A549 (cell line): ENCODE data around the gene QPRT. TPM values are rescaled to one million over a fixed set of nuclear protein-coding genes. Genes with fewer than 3 reads are reported as not detected.
"Not testable (repeated sequence)": the region's sequence is repeated elsewhere in the genome, so short reads cannot be mapped to it uniquely, and the experiment has no call there.

Experiments used
- ATAC-seq, 2 experiments: fragments of 200-7000 bp in 1 of 2; fragments of >200 bp in 1 of 2; cut with Nextera tagmentation in 1 of 2; cut with Tn5 transposase in 1 of 2; 3 replicates each; pipeline versions ENCODE4 v1.8.0 to v1.9.1; 2018 to 2020; ENCODE audit warnings: mild to moderate bottlenecking in 1 of 2, moderate library complexity in 1 of 2
- CTCF ChIA-PET: fragments of 300-600 bp; sonication (Branson Sonifier 250); formaldehyde crosslinking; extraction: SDS; loops from one replicate; lab custom pipeline; 2021; ENCODE audit warnings: antibody characterized with exemption, inconsistent platforms; lab: Yijun Ruan, JAX
- POLR2A ChIA-PET: fragments of 350-600 bp; formaldehyde crosslinking; extraction: SDS; loops from one replicate; lab custom pipeline; 2021; ENCODE audit warnings: antibody characterized with exemption, inconsistent platforms; lab: Yijun Ruan, JAX
- DNase-seq, 2 experiments: peaks; one replicate each; pipeline versions ENCODE4 v3.0.0 to v3.0.0-alpha.2; 2011 to 2016; ENCODE audit warnings: low read depth in 1 of 2, low spot score in 1 of 2
- FAIRE-seq: peaks from 2 replicates; lab custom pipeline; 2011; peaks lifted over from hg19 to GRCh38; lab: Jason Lieb, UNC
- H3K27ac ChIP-seq, 2 experiments: fragments of >200 bp; sonication (Bioruptor Twin); formaldehyde crosslinking; 3 replicates each; pipeline ENCODE4 v1.5.1; 2016 to 2017
- H3K4me1 ChIP-seq: fragments of >200 bp; sonication (Bioruptor Twin); formaldehyde crosslinking; 3 replicates; pipeline ENCODE4 v1.6.1; 2016
- H3K4me2 ChIP-seq: fragments of >200 bp; sonication (Bioruptor Twin); formaldehyde crosslinking; 3 replicates; pipeline ENCODE4 v1.6.1; 2016
- H3K4me3 ChIP-seq: fragments of >200 bp; sonication (Bioruptor Twin); formaldehyde crosslinking; 3 replicates; pipeline ENCODE4 v1.5.1; 2016
- H3K9me3 ChIP-seq: fragments of >200 bp; sonication (Bioruptor Twin); formaldehyde crosslinking; 3 replicates; pipeline ENCODE4 v1.6.1; 2016
- ESRRA ChIP-seq: fragments of 150-350 bp; IDR thresholded peaks from 2 replicates; pipeline ENCODE4 v1.6.1; 2014; ENCODE audit warnings: mild to moderate bottlenecking, low read length, borderline replicate concordance
- HMGXB4 ChIP-seq: fragments of 250-450 bp; sonication (Bioruptor Pico); IDR thresholded peaks from 2 replicates; pipeline ENCODE4 v1.5.0; 2021; ENCODE audit warnings: mild to moderate bottlenecking, moderate library complexity, borderline replicate concordance
- HOXA7 ChIP-seq: fragments of 250-450 bp; sonication (Bioruptor Pico); IDR thresholded peaks from 2 replicates; pipeline ENCODE4 v1.5.0; 2020; ENCODE audit warnings: mild to moderate bottlenecking, moderate library complexity
- HOXB13 ChIP-seq: fragments of 250-450 bp; sonication (Bioruptor Pico); IDR thresholded peaks from 2 replicates; pipeline ENCODE4 v1.5.0; 2020; ENCODE audit warnings: low read depth, mild to moderate bottlenecking, moderate library complexity
- JUNB ChIP-seq: fragments of >200 bp; sonication (Bioruptor Twin); formaldehyde crosslinking; IDR thresholded peaks from 2 replicates; pipeline ENCODE4 v1.6.1; 2016
- MAX ChIP-seq: IDR thresholded peaks from 2 replicates; pipeline ENCODE4 v1.6.1; 2012
- NFE2L2 ChIP-seq: fragments of 150-350 bp; conservative IDR thresholded peaks from 2 replicates; pipeline ENCODE4 v1.6.1; 2014; ENCODE audit warnings: low read length
- NPAS2 ChIP-seq: fragments of 250-450 bp; sonication (Bioruptor Pico); IDR thresholded peaks from 2 replicates; pipeline ENCODE4 v1.8.0; 2022; ENCODE audit warnings: mild to moderate bottlenecking, moderate library complexity, borderline replicate concordance
- RNF2 ChIP-seq: fragments of 200-600 bp; sonication (generic); IDR thresholded peaks from 2 replicates; pipeline ENCODE4 v1.6.1; 2016; ENCODE audit warnings: low read depth, mild to moderate bottlenecking, antibody characterized with exemption, moderate library complexity, borderline replicate concordance
- USF2 ChIP-seq: fragments of 450-650 bp; IDR thresholded peaks from 2 replicates; pipeline ENCODE4 v1.6.1; 2014; ENCODE audit warnings: antibody characterized with exemption
- WGBS: methylation state at CpG from one replicate; pipeline ENCODE4 v1.1.6; 2017; ENCODE audit errors: missing lambda C conversion rate; 5-methylcytosine and 5-hydroxymethylcytosine counted together
- polyA plus RNA-seq, 4 experiments: library from polyadenylated mRNA; depleted of rRNA in 3 of 4; stranded (reverse); fragments of >200 nt; fragmentation: RNase III in 1 of 4; extraction: RNeasy Plus Mini Kit Qiagen cat#74134 plus additional on column Dnase treatment in 1 of 4; gene quantifications; 2 replicates in 3 of 4; 3 replicates in 1 of 4; pipeline ENCODE4 v1.2.3, GENCODE V29; 2011 to 2017
- TF ChIP-seq, protein P1 (sequence below): fragments of 150-350 bp; IDR thresholded peaks from 2 replicates; pipeline ENCODE4 v1.6.1; 2014; ENCODE audit warnings: low read depth, mild to moderate bottlenecking, low read length
- TF ChIP-seq, protein P2 (sequence below): fragments of >200 bp; sonication (Bioruptor Twin); formaldehyde crosslinking; IDR thresholded peaks from 3 replicates; pipeline ENCODE4 v1.6.1; 2016

Gene QPRT
- polyA plus RNA-seq, 2 of the 4 experiments (the other 2 are of a cell fraction), result 1.7 to 2.1 TPM

DNA sequence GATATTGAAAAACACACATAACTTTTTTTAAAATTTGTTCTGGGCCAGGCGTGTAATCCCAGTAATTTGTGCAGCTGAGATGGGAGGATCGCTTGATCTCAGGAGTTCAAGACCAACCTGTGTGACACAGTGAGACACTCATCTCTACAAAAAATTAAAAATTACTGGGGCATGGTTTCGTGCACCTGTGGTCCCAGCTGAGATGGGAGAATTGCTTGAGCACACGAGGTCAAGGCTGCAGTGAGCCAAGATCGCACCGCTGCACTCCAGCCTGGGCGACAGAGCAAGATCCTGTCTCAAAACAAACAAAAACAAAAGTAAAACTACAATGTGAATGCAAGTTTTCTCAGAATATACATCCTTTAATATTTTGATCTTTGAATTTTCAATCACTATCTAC is 51.7 kb downstream of the QPRT start:
- no peak overlapping the region for H3K4me2 ChIP-seq
- no peak for TF ChIP-seq JUNB
- TF ChIP-seq HOXA7 (CRISPR knock-in tag), result no peak
- TF ChIP-seq HMGXB4 (CRISPR knock-in tag), result no peak
- TF ChIP-seq HOXB13 (CRISPR knock-in tag), result no peak
- FAIRE-seq (no peak), ATAC-seq (no peak), DNase-seq (no peak)
- no peaks in the 10 kb centered on the region for H3K9me3 ChIP-seq
- H3K4me3 ChIP-seq, result no peak overlapping the region
- H3K4me1 ChIP-seq, result 0 out of 3 replicates have a peak, but pooled peaks cover 3% of the 10 kb centered on the region
- 64% methylated on average over 7 of the region's 7 CpGs for WGBS
- CTCF ChIA-PET, result interaction anchor here (1.2 to 4.7 kb wide), 10 partner anchors 9 to 302 kb away, joined by 3 to 52 read pairs (median 8); partner anchors contain the start of genes KIF22 and TLCD3B
- no peak overlapping the region for H3K27ac ChIP-seq
- POLR2A ChIA-PET, result no interaction called here

GRCh38 chr16:29731768-29732601 is 53.0 kb downstream of the QPRT start:
- DNase-seq, H3K4me1 ChIP-seq, FAIRE-seq, H3K27ac ChIP-seq, ATAC-seq, H3K4me3 ChIP-seq, H3K9me3 ChIP-seq, H3K4me2 ChIP-seq: not testable (repeated sequence)
- ChIA-PET POLR2A (interaction anchor here (0.5 kb wide), 1 partner anchor 29 kb away, joined by 4 read pairs; no protein-coding TSS in a partner anchor), CTCF (interaction anchor here (0.6 to 2.6 kb wide), 8 partner anchors 10 to 75 kb away, joined by 3 to 8 read pairs (median 4); partner anchors contain the start of gene KIF22)
- 67% methylated on average over 13 of the region's 13 CpGs for WGBS

- no peak for FAIRE-seq
- WGBS, result 11% methylated on average over 1 of the region's 1 CpG
- POLR2A ChIA-PET, result no interaction called here
- Histone ChIP-seq H3K4me2 (no peak overlapping the region), H3K9me3 (no peaks in the 10 kb centered on the region), H3K4me3 (no peak overlapping the region), H3K27ac (no peak overlapping the region), H3K4me1 (no peaks in the 10 kb centered on the region)
- DNase-seq, result no peak
- CTCF ChIA-PET, result interaction anchor here (0.6 to 2.6 kb wide), 5 partner anchors 34 to 378 kb away, joined by 3 to 6 read pairs (median 4); partner anchors contain the start of gene KIF22
- TF ChIP-seq, protein P1, sequence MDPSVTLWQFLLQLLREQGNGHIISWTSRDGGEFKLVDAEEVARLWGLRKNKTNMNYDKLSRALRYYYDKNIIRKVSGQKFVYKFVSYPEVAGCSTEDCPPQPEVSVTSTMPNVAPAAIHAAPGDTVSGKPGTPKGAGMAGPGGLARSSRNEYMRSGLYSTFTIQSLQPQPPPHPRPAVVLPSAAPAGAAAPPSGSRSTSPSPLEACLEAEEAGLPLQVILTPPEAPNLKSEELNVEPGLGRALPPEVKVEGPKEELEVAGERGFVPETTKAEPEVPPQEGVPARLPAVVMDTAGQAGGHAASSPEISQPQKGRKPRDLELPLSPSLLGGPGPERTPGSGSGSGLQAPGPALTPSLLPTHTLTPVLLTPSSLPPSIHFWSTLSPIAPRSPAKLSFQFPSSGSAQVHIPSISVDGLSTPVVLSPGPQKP, result no peak
- TF ChIP-seq, protein P2, sequence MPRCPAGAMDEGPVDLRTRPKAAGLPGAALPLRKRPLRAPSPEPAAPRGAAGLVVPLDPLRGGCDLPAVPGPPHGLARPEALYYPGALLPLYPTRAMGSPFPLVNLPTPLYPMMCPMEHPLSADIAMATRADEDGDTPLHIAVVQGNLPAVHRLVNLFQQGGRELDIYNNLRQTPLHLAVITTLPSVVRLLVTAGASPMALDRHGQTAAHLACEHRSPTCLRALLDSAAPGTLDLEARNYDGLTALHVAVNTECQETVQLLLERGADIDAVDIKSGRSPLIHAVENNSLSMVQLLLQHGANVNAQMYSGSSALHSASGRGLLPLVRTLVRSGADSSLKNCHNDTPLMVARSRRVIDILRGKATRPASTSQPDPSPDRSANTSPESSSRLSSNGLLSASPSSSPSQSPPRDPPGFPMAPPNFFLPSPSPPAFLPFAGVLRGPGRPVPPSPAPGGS, result no peak
- TF ChIP-seq HOXB13 (CRISPR knock-in tag) (no peak), RNF2 (no peak), NFE2L2 (no peak), HOXA7 (CRISPR knock-in tag) (no peak), NPAS2 (no peak), MAX (no peak), JUNB (no peak), ESRRA (no peak), USF2 (no peak)
- no peak for ATAC-seq
These were observed 55.8 kb downstream of the QPRT start for GRCh38 chr16:29734786-29735185.
